Measurements from ENCODE around the gene TMED3.
"Not testable (repeated sequence)": the region's sequence is repeated elsewhere in the genome, so short reads cannot be mapped to it uniquely, and the experiment has no call there.

TMED3 gene

DNA sequence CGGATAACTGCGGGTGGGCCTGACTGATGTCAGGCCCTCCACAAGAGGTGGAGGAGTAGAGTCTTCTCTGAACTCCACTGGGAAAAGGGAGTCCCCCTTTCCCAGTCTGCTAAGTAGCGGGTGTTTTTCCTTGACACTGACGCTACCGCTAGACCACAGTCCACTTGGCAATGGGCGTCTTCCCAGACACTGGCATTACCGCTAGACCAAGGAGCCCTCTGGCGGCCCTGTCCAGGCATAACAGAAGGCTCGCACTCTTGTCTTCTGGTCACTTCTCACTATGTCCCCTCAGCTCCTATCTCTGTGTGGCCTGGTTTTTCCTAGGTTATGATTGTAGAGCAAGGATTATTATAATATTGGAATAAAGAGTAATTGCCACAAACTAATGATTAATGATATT, 9.1 kb downstream of the TMED3 start:
- not testable (repeated sequence) for DNase-seq

DNA sequence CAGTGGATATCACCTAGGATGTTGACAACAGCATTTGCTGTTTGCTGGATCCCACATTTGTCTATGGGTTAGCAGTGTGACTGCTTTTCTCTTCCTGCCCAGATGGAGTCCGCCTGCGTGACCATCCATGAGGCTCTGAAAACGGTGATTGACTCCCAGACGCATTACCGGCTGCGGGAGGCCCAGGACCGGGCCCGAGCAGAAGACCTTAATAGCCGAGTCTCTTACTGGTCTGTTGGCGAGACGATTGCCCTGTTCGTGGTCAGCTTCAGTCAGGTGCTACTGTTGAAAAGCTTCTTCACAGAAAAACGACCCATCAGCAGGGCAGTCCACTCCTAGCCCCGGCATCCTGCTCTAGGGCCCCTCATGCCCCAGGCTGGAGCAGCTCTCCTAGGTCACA, 11.0 kb downstream of the TMED3 start:
- no peak for DNase-seq

DNA sequence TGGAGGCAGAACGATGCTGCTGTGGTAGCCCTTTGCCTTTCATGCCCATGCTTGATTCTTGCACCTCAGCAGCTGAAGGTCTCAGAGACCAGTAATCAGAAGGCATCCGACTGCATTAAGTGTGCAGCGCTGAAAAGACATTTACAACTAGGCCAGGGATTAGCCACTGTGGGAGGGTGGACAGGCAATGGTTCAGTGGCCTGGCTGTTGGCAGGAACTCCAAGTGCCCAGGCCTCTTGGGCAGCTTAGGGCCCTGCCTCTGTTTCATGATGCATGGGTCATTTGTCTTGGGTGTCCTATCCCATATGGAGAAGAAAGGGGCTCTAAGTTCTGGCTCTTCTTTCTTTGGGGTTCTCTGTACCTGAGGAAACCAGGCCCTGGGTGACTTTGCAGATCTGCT, 11.4 kb downstream of the TMED3 start:
- no peak for DNase-seq

DNA sequence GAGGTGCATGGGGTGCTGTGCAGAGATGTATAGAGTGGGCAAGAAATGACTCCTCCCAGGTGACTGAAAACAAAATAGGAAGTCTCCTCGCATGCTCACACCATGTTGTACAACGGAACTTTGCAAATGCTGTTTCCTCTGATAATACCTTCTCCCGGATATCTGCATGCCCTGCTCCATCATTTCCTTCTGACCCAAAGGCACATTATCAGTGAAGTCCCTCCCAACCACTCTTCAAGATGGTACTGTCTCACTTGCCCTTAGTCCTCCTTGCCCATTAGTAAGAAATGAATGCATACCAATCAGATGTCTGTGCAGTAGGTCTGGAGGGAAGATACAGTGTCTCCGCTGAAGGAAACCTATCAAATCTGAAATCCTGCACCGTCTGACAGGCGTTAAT, 12.0 kb downstream of the TMED3 start:
- DNase-seq, result no peak

DNA sequence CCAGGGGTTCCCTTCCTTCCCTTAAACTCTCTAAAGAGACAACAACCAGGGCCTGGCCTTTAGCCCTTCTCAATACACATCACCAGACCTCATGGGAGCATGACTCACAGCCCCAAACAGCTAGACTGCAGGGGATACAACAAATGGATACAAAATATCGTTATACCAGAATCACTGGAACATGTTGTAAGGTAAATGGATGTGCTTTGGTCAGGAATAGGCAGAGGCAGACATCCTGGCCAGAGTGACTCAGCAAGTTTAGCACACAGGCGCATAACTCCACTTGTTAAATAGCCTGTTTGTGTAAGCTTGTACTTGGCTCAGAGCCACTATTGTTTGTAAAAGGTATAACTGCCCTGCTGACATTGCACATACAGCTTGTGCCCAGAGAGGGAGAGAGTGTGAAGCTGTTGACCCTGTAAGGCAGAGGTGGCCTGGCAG, 18.3 kb downstream of the TMED3 start:
- no peak for DNase-seq

DNA sequence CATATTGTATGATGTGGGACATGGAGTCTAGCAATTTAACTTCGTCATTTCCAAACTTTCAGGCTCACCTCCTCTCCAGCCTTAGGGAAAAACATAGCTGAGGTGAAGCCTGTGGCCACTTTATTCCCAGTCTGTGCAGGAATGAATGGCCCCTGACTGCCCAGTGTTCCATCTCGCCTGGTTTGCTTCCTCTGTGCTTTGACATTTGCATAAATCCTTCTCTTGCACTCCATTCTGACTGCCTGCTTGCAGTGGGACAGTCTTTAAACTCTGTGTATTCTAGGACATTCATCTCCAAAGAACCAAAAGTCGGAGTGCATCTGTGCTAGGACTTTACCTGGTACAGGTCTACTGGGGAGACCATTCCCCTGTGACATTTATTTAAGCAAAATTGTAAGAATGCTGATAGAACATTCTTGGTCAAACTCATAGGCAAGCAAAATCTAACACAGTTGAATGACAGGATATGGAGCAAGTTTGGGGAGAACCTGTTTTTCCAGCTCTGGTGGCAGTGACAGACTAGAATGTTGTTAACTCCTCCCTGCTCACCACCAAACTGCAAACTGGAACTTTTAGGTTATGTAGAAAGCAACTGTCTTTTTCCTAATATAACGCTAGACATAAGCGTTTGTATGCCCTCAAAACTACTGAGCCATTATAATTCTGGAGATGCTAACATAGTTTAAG, 22.1 kb downstream of the TMED3 start:
- no peak for DNase-seq

DNA sequence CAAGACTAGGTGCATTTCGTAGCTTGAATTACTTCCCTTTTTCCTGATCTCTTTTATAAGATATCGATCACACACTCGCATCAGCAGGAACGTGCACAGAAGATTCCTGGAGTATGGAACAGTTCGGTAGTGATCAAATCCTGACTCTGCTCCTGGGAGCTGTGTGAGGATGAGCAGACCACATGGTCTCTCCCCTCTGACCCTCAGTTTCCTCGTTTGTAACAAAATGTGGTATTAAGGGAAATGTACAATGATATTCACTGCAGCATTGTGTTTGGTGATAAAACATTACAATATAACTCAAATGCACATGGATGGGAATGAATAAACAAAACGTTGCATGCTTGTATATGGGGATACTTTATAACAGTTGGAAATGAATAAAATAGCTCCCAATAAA, 26.7 kb downstream of the TMED3 start:
- no peak for DNase-seq

DNA sequence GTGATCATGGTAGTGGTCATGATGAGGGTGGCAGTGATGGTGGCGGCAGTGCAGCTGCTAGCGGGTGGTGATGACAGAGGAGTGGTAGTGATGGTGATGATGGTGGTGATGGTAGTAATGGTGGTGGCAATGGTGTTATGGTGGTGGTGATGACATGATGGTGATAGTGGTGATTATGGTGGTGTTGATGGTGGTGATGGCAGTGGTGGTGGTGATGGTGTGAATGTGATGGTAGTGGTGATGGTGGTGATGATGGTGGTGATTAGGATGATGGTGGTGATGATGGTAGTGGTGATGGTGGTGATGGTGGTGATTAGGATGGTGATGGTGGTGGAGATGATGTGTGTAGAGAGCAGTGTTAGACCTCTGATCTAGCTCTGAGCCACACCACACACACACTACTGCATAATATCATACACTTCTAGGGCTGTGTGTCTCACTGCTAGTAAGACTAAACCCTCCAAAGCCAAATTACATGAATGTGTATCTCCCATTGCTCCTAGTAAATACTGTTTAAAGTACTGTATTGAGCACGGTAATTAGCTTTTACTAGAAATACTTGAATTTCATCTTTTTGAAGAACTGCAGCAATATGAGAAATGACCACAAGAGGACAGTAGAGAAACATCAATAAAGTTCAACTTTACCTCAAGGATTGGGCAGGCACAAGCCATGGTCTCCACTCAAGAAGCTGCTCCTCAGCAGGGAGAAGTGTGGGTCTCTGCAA, 28.8 kb downstream of the TMED3 start:
- no peak for DNase-seq

DNA sequence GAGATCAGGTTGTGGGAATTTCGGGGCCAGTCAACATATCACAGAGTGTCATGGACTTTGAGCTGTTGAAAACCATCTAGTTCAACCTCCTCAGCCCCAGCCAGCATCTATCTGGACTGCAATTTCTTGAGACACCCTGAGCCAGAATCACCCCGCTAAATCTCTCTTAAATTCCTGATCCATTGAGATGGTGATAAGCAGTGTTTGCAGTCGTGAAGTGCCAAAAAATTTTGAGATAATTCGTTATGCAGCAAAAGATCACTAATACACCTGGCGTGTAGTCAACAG, 29.3 kb downstream of the TMED3 start:
- DNase-seq, result no peak

DNA sequence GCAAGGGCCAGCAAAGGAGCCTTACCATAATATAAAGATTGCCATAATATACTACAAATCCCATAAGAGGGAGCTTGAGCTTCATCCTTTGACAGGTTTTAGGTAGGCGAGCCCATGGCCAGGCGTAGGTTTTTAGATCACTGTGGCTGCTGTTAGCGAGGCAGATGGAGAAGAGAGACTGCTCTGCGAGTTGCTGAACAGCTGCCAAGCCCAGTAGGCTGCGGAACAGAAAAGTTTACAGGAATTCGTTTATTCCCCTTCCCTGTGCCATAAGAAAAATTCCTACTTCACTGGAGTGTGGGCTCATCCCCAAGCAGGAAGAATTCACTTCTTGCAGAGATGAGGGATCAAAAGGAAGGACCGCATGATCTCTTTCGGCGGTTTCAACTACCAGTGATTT, 30.5 kb downstream of the TMED3 start:
- no peak for DNase-seq

DNA sequence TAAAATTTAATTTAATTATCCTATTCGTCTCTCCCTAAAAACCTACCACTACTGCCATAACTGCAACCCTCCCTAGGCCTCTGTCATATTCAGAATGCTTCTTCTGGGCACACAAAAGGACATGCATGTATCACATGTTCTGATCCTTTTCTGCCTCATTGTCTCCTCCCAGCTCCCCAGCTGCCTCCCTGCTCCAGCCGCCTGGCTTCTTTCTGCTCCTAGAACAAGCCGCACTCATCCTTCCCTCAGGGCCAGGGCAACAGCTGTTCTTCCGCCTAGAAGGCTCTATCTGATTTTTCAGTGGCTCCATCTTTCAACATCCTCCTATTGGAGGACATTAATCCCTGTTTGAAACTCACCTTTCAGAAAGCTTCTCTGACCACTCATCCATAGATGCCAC, 38.6 kb downstream of the TMED3 start:
- DNase-seq, result no peak

DNA sequence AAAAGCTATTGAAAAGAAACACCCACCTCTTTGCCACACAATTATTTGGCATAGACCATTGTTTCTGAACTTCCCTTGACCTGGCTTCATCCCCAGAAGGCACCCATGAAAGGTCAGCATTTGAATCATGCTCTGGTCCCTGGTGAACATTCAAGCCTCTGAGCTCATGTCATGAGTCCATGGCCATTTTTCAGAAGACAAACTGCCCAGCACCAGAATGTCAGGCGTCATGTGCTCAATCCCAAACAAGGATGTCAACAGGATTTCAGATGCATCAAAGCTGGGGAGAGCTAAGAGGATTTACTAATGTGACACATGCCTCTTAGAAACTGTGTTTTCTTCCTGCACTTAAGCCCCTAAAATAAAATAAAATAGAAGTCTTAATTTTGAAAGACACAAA, 41.3 kb downstream of the TMED3 start:
- no peak for DNase-seq

DNA sequence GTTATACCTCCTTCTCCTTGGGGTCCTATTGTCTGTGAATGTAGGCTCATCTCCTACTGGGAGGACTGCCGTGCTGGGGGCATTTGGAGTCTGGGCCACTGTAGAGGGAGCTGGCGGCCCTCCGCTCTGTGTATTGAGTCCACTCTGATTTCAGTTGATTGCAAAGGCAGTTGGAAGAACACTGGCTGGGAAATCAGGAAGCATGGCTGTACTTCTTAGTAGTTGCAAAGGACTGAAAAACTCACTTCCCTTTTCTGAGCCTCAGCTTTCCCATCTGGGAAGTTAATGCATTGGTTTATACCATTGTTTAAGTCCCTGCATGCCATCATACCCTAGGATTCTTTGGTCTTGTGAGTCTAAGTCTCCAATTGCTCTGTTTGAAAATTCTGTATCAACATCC, 46.7 kb downstream of the TMED3 start:
- no peak for DNase-seq

DNA sequence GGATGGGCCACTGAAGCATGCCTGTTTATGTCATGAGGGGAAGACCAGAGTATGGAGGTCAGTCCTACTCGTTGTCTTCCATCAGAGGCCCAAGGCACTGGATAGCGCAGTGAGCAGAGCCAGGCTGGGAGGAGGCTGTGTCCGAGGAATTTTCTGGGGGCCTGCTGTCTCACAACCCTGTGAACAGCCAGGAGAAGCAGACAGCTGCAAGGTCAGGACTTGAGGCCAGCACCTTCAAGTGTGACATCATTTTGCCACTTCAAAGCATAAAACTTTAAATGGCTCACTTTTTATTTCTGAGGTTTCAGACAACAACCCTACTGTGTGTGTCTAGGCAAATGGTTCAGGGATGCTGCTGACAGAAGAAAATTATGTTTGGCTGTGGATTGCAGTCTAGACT, 47.2 kb downstream of the TMED3 start:
- DNase-seq, result no peak

DNA sequence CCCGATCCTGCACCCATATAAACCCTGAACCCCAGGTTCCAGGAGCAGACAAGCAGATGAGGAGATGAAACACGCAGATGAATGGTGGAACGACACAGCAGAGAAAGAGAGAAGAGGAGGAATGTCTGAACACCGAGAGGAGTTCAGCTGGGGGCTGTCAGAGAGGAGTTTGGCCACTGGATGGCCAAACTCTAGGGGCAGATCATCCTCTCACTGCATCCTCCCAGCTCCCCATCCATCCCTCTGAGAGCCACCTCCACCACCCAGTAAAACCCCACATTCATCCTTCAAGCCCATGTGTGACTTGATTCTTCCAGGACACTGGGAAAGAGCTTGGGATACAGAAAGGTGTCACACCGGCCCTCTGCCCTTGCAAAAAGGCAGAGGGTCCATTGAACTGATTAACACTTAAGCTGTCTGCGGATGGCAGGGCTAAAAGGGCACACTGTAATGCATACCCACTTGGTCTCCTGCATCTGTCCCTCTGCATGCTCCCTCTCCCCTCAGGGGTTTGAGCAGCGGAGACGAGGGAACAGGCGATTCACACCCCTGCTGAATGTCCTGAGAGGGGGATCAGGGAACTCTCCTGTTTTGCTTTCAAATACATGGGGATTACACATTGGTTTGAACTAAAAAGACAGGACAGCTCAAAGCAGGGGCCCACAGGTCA, 53.8 kb downstream of the TMED3 start:
- DNase-seq, result no peak

DNA sequence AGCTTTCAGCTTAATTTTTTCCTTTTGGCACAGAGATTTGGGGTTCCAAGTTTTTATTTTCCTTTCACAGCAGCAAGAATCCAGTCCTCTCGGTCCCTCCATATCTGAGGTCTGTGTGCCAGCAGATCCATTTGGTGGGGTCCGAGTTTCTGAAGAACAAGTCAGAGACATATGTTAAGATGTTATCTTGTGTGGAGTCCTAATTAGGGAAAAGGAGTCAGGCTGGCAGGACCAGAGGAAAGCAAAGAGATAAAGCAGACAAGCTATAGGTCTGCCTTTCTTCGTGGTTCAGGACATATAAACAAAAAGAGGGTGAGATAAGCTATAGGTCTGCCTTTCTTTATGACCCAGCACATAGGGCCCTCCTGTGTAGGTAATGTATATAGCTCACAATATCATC, 54.9 kb downstream of the TMED3 start:
- no peak for DNase-seq

DNA sequence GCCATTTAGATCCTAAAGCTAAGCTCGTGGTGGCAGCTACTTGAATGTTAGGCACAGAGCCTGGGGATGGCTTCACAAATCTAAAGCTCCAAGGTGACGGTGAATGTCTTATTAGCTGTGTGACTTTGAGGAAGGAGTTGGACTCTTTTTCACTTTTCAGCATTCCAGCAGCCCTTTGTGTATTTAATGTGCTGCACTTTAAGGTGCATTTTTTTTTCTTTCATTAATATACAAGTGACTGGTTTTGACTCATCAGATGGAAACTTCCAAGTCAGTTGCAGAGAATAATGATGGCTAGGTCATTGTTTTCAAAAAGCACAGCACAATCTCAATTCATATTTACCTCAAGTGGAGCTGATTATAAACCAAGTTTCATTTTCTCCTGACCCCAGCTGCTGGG, 55.8 kb downstream of the TMED3 start:
- DNase-seq, result no peak

DNA sequence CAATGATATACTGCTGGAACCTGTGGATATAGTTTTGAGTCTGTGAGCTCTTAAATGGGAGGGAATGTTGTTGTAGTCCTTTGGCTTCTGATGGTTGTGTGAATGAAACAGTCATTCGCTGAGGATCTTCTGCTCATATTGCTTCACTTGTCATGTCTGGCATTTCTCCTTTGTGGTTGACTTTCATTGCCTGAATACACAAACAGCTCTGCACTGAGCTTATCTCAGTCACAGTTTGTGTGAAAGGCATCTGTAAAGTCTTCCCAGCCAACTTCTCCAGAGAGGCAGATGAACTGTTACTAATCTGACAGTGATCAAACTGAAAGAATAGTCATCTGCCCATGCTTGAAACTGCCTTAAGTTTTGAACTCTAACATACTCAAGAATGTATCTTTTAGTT, 59.8 kb downstream of the TMED3 start:
- no peak for DNase-seq

DNA sequence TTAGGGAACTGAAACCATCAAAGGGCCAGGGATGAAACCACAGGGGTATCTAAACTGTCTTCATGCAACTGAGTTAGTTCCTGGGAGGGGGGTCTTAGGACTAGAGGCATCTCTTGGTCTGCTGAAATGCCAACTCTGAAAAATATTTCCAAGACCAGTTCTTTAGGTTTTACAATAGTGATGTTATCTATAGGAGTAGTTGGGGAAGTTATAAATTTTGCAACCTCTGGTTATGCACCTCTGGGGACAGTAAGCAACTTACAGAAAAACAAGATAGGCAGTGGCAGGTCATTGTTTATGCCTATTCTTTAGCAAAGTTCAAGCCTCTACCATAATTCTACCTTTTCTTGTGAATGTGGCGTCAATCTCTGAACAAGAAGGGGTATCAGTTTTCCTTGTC, 60.7 kb downstream of the TMED3 start:
- no peak for DNase-seq

DNA sequence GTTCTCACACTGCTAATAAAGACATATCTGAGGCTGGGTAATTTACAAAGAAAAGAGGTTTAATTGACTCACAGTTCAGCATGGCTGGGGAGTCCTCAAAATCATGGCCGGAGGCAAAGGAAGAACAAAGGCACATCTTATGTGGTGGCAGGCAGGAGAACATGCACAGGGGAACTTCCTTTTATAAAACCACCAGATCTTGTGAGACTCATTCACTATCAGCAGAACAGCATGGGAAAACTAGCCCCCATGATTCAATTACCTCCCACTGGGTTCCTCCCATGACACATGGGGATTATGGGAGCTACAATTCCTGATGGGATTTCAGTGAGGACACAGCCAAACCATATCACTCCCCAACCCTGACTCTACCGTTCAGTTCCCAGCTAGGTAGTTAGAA, 61.5 kb downstream of the TMED3 start:
- no peak for DNase-seq

All from NK-92 treated with Interleukin-12 subunit alpha and Interleukin-12 subunit beta, amount 100 ng/mL, for 24 hours (cell line).